ENCODE data around the gene RHNO1. TPM values are rescaled to one million over a fixed set of nuclear protein-coding genes. Genes with fewer than 3 reads are reported as not detected.

Gene RHNO1
- total and polyA plus RNA-seq, 2 donors (not counting 3 experiments of a cell fraction or from before 2014, with no cell fraction given) = 33.8 to 35.2 TPM

DNA sequence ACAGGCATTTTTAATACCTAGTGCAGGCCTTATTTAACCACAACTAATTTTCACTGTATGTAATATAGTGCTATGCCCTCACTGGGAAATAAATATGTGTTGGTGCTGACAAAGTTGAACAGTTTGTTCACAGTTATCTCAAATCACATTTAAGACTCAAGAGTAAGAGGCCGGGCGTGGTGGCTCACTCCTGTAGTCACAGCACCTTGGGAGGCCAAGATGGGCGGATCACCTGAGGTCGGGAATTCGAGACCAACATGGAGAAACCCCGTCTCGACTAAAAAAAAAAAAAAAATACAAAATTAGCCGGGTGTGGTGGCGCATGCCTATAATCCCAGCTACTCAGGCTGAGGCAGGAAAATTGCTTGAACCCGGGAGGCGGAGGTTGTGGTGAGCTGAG, 59.3 kb downstream of the RHNO1 start:
- intact Hi-C loops (cut with micrococcal nuclease) (no loop called here), dilution Hi-C loops (cut with MboI; ENCODE audit: extremely low pct_ligation_motif_present, low sequenced_read_pairs) (no loop called here)
- H3K36me3 ChIP-seq (ENCODE audit: control insufficient read depth in 2 of 2, extremely low read depth in 1 of 2, insufficient read depth in 2 of 2, low read length in 2 of 2) = peaks cover 10 to 23% of the 10 kb centered on the region in 2 experiments
- FAIRE-seq (no peak), DNase-seq (ENCODE audit: low read depth, low spot score) (no peak)
- no peaks in the 10 kb centered on the region for H3K27me3 ChIP-seq (ENCODE audit: control insufficient read depth in 2 of 2, insufficient read depth in 2 of 2, low read length in 2 of 2)
- no peak overlapping the region for H3K9ac ChIP-seq (replicated peaks; ENCODE audit: extremely low read depth, insufficient read depth, low read length)
- BruUV-seq (replicated peaks) = no TSS peak
- no peak overlapping the region for H3K4me2 ChIP-seq (ENCODE audit: insufficient read depth, low read length)
- ChIA-PET POLR2A (interaction anchor here (0.7 kb wide), 1 partner anchor 24 kb away, joined by 4 read pairs; no protein-coding TSS in a partner anchor), CTCF (interaction anchor here (1.3 kb wide), 2 partner anchors 8 to 196 kb away, joined by 3 to 4 read pairs; no protein-coding TSS in a partner anchor)
- no peak overlapping the region for H3K27ac ChIP-seq (ENCODE audit: insufficient read depth, low read depth, low read length)
- TF ChIP-seq MYC (IDR thresholded peaks at IDR 0.05; ENCODE audit: low read depth, low read length) (no peak), FOS (IDR thresholded peaks at IDR 0.05; ENCODE audit: borderline replicate concordance, insufficient read depth, low read length) (no peak), JUN (IDR thresholded peaks at IDR 0.05; ENCODE audit: borderline replicate concordance, insufficient read depth, insufficient read length, low read depth) (no peak), POLR2A (IDR thresholded peaks at IDR 0.05; ENCODE audit: low read depth, low read length) (no peak), POLR2AphosphoS5 (IDR thresholded peaks at IDR 0.05; ENCODE audit: insufficient read depth, low read depth, low read length) (no peak), GATA2 (IDR thresholded peaks at IDR 0.05; ENCODE audit: insufficient read depth, insufficient read length, low read depth, low read length) (no peak), EZH2 (IDR thresholded peaks at IDR 0.05; ENCODE audit: borderline replicate concordance, low read depth, low read length, severe bottlenecking) (no peak)
- TF ChIP-seq, protein P1, sequence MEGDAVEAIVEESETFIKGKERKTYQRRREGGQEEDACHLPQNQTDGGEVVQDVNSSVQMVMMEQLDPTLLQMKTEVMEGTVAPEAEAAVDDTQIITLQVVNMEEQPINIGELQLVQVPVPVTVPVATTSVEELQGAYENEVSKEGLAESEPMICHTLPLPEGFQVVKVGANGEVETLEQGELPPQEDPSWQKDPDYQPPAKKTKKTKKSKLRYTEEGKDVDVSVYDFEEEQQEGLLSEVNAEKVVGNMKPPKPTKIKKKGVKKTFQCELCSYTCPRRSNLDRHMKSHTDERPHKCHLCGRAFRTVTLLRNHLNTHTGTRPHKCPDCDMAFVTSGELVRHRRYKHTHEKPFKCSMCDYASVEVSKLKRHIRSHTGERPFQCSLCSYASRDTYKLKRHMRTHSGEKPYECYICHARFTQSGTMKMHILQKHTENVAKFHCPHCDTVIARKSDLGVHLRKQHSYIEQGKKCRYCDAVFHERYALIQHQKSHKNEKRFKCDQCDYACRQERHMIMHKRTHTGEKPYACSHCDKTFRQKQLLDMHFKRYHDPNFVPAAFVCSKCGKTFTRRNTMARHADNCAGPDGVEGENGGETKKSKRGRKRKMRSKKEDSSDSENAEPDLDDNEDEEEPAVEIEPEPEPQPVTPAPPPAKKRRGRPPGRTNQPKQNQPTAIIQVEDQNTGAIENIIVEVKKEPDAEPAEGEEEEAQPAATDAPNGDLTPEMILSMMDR (IDR thresholded peaks at IDR 0.05; ENCODE audit: extremely low read depth in 1 of 2, insufficient read depth in 1 of 2, low read depth in 1 of 2, low read length in 2 of 2) = no peak
- TF ChIP-seq, protein P2, sequence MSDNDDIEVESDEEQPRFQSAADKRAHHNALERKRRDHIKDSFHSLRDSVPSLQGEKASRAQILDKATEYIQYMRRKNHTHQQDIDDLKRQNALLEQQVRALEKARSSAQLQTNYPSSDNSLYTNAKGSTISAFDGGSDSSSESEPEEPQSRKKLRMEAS (IDR thresholded peaks at IDR 0.05; ENCODE audit: insufficient read depth, insufficient read length) = no peak
- H3K79me2 ChIP-seq (ENCODE audit: control insufficient read depth, insufficient read depth, low read length) = no peaks in the 10 kb centered on the region
- no peak overlapping the region for H2AFZ ChIP-seq (ENCODE audit: low read depth, low read length)
- no peaks in the 10 kb centered on the region for H3K9me3 ChIP-seq (replicated peaks; ENCODE audit: control insufficient read depth, insufficient read depth, low read length)
- H4K20me1 ChIP-seq (replicated peaks; ENCODE audit: control insufficient read depth, extremely low read depth, insufficient read depth, low read length) = no peaks in the 10 kb centered on the region
- H3K4me1 ChIP-seq (ENCODE audit: control insufficient read depth, extremely low read depth, insufficient read depth, low read length) = no peaks in the 10 kb centered on the region
- no peaks in the 10 kb centered on the region for H3K9me1 ChIP-seq (replicated peaks; ENCODE audit: control insufficient read depth, extremely low read depth, insufficient read depth, low read length)
- H3K4me3 ChIP-seq (replicated peaks in 1 of 3; ENCODE audit: insufficient read depth in 1 of 3, low read depth in 1 of 3, low read length in 3 of 3) = no peak overlapping the region

Measured in endothelial cell of umbilical vein (primary cell).